GM15510 (cell line): ENCODE measurements around the gene SEC62.

Source experiments
- POLR2A ChIP-seq: IDR thresholded peaks from 3 replicates; pipeline ENCODE4 v1.6.1; 2011; ENCODE audit warnings: borderline replicate concordance; ENCODE audit not compliant: insufficient read length; ENCODE audit errors: extremely low read depth

SEC62 gene

DNA sequence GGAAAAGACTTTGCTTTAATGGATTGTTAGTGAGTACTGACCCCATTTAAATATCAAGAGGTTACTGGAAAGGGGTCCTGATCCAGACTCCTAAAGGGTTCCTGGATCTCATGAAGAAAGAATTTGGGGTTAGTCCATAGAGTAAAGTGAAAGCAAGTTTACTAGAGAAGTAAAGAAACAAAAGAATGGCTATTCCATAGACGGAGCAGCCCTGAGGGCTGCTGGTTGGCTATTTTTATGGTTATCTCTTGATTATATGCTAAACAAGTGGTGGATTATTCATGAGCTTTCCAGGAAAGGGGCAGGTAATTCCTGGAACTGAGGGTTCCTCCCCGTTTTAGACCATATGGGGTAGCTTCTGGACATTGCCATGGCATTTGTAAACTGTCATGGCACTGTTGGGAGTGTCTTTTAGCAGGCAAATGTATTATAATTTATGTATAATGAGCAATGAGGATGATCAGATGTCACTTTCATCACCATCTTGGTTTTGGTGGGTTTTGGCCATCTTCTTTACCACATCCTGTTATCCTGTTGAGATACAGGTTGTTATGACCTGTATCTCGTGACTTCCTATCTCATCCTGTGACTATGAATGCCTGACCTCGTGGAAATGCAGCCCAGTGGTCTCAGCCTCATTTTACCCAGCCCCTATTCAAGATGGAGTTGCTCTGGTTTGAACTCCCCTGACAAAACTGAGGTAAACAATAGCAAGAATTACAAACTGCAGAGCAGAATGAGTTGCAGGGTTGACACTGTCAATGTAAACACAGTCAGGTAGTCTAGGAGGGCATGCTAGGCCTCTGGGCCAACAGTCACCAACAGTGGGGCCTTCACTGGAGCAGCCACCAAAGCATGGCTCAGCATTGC is 60.9 kb downstream of the SEC62 start:
- TF ChIP-seq POLR2A, result no peak

DNA sequence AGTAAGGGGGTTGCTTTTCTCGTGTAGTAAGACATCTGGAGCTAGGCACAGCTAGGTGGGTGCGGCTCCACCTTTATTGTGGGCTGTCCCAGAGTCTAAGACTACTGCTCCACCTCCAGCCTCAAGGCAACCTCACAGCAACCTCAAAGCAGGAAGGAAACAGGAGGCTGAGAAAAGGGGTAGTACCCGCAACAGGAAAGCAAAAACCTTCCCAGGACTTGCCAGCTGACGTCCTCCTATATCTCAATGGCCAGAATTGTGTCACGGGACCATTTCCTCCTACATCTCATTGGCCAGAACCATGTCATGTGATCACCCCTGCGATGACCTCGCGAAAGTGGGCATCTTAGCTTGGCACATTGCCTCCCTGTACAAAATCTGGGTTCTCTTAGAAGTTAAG is 66.9 kb downstream of the SEC62 start:
- no peak for TF ChIP-seq POLR2A

DNA sequence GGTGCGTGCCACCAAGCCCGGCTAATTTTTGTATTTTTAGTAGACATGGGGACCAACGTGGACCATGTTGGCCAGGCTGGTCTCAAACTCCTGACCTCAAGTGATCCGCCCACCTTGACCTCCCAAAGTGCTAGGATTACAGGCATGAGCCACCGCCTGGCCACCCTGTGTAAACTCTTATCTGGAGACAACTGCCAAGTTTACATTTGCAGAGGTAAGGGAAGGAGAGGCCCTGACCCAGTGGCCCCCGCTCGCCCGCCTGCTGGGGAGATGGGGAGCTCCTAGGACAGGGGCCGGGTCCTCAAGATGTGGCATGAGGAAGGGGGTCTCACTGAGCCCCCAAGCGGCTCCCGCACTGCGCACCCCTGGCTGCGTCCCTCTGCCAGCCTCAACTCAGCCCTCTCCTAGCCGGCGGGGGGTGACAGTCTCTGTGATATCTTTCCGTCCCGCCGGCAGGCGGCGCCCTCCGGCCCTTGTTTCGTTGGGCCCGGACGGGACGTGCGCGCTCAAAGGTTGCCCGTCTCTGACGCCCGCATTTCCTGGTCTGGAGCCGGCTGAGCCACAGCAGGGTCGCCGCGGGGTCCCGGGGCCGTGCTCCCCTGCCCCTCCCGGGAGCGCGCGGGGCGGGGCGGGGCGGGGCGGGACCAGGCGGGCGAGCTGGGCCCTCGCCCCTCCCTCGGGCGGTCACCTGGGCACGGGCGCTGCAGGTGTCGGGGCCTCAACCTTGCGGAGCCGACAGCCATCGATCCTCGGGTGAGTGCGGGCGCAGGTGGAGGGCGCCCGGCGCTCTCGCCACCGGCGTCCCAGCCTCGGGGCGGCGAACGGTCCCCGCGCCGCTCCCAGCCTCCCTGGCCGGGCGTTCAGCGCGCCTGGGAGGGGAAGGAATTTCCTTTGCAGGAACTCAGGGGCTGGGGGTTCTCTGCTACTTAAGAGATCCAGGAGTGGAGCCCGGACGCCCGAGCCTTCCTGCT is 71.1 kb downstream of the SEC62 start, which contains the start of gene GPR160:
Gene GPR160, plus strand, starts transcription at position 533 of the 971 bp plus-strand sequence. CDS start 45,978 bp downstream, outside the sequence.
- TF ChIP-seq POLR2A, result no peak

DNA sequence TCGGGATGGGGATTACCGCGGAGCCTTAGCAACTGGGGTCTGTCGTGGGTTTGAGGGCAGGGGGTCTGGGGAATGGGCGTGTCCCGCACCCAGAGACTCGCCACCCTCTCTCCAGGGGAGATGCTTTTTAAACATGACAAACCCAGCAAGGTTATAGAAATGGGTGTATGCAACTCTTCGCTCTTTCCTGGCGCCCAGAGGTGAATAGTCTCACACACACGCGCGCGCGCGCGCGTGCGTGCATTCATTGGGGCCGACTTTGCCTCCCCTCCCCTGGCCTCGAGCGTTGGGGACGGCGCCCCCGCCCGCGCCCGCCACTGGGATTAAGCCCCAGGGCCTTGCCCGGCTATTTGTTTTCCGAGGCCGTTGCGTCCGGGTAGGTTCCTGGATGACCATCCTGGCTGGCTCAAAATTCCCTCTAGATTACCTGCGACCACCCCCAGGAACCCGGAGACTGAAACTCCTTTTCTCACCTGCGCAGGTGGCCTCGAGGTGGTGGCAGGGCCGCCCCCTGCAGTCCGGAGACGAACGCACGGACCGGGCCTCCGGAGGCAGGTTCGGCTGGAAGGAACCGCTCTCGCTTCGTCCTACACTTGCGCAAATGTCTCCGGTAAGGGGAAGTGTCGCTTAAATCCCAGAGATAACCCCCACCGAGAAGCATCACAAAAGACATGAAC is 72.0 kb downstream of the SEC62 start:
- no peak for TF ChIP-seq POLR2A

DNA sequence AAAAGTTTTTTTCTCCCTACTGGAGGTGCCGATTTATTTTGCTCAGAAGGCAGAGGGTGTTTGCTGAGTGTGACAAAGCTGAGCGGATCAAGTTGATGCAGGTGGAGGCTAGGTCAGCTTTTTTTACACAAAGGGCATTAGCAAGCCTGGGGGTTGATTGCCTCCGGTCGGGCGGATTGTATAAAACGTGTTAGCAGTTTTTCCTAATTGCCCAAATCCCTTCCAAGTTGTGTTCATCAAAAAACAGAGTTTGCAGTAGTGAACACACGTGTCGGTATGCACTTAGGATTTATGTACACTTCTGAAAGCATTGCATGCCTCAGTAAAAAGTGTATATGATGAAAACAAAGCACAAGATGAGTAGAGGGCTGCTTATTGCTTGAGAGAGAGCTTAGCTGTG is 73.8 kb downstream of the SEC62 start:
- no peak for TF ChIP-seq POLR2A

DNA sequence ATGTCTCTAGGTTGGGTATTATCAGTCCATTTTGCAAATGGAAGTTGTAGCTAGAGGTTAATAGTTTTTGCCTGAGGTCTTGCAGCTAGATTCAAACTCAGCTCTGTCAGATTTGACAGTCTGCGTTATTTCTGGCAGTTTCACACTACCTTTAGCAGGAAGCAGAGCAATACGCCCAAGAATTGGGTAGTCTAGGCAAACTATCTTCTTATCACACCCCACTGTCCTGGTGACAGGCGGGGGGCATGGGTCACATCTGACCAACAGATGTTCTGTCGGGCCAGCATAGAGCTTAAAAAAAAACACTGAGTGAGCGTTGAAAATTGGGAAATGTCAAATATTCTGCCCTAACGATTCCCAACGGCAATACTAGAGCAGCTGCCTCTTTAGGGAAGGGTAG is 76.9 kb downstream of the SEC62 start:
- no peak for TF ChIP-seq POLR2A

DNA sequence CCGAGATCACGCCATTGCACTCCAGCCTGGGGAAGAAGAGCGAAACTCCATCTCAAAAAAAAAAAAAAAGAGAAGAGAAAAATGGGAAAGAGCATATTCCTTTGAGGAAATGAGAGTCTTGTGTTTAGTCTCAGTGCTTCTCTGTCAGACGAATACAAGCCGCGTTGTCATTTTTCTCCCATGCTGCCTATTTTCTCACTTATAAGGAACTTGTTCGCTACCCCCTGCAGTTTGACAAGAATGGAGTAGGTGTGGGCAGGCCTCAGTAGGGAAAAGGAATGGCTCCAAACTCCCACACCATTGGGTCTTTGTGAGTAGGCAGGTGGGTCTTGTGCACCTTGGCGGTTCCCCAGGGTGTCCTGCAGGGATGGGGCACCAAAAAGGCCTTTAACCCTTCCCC is 77.7 kb downstream of the SEC62 start:
- TF ChIP-seq POLR2A, result no peak

DNA sequence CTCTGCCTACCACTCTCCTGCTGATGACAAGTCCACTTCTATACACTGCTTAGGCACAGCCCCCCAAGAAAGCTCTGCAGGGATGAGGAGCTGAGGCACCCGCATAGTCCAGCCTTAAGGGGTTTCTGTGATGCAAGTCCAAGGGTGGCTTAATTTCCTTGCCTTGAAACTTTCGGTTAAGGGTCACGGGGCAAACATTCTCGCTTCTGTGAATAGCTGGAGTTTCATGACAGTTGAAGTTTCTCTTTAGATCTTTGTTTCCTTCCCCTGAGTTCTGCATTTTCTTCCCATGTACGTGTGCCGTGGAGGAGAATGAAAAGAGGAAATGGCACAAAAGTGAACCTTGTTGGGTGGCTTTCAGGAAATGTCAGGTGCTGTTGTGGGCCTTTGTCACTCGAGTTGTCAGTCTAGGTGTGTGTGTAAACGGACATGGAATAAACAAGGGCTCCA is 78.2 kb downstream of the SEC62 start:
- no peak for TF ChIP-seq POLR2A

DNA sequence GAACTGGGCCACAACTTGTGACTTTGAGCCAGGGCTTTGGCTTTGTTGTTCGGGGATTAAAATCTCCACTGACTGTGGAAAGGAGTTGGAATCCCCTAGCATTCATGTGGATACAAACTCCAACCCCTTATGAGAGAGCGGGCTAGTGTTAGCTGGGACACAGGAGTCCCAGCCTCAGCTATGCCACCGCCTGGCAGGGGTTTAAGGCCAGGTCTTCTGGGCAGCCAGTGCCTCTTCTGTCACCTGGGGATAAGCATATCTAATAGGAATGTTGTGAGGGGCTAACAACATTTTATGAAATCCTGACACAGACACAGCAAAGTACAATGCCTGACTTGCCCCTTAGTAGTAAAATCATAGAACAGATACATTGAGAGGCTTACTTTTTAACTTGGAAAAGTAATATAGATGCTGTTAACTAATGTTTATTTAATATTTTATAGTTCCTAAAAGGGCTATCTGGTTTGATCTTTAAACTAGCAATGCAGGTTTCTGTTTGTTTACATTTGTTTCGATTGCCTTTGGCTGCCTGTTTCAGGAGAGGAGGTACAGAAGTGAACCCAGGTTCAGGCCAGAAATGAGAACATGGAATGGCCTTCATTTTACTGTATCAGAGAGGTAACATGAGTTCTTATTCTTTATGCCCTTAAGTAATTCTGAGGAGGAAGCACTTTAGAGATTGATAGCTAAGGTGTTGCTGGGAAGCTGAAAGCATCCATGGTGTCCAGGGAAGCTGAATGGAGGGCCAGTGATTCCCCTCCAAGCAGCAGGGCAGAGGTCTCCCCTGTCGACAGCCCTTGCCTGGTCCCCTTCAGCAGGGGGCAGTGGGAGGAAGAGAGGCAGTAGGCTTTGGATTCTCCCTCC is 79.9 kb downstream of the SEC62 start:
- no peak for TF ChIP-seq POLR2A

DNA sequence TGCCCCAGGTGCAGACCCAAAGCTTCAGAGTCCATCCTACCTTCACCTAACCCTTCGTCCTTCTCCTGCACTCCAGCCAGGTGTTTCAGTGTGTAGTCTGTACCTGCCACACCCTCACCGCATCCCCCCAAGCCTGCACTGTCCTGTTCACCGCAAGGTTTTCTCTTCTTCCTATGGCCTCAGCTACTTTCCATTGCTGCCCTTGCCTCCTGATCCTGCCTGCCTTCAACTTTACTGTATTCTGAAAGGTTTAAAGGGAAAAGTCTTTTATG is 80.5 kb downstream of the SEC62 start:
- TF ChIP-seq POLR2A, result no peak
